ENCODE results near the gene EPM2A.
"Not testable (repeated sequence)": the region's sequence is repeated elsewhere in the genome, so short reads cannot be mapped to it uniquely, and the experiment has no call there.

The EPM2A gene

DNA sequence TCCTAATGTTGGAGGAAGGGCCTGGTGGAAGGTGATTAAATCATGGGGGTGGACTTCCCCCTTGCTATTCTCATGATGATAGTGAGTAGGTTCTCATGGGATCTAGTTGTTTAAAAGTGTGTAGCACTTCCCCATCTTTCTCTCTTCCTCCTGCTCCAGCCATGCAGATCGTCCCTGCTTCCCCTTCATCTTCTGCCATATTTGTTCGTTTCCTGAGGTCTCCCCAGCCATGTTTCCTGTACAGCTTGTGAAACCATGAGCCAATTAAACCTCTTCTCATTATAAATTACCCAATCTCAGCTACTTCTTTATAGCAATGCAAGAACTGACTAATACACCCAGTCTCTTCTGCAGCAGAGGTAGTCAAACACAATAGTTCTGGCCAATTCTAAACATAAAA lies 5.4 kb downstream of the EPM2A start:
- DNase-seq (ENCODE audit: low read depth in 3 of 3) = no peak

DNA sequence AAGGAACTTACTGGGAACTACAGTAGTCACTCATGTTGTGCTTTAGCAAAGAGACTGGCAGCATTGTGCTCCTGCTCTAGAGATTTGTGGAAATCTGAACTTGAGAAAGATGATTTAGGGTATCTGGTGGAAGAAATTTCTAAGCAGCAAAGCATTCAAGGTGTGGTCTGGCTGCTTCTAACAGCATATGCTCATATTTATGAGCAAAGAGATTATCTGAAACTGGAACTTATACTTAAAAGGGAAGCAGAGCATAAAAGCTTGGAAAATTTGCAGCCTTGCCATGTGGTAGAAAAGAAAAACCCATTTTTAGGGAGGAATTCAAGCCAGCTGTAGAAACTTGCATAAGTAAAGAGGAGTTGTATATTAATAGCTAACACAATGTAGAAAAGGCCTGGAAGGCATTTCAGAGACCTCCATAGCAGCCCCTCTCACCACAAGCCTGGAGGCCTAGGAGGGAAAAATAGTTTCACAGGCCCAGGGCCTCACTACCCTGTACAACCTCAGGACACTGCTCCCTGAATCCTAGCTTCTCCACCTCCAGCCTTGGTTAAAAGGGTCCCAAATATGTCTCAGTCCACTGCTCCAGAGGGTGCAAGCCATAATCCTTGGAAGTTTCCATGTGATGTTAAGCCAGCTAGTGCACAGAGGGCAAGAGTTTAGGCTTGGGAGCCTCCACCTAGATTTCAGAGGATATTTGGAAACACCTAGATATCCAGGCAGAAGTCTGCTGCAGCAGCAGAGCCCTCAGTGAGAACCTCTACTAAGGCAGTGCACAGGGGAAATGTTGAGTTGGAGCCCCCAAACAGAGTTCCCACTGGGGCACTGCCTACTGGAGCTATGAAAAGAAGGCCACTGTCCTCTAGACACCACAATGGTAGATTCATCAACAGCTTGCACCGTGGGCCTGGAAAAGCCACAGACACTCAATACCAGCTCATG lies 6.6 kb downstream of the EPM2A start:
- DNase-seq (ENCODE audit: low read depth in 3 of 3) = no peak

DNA sequence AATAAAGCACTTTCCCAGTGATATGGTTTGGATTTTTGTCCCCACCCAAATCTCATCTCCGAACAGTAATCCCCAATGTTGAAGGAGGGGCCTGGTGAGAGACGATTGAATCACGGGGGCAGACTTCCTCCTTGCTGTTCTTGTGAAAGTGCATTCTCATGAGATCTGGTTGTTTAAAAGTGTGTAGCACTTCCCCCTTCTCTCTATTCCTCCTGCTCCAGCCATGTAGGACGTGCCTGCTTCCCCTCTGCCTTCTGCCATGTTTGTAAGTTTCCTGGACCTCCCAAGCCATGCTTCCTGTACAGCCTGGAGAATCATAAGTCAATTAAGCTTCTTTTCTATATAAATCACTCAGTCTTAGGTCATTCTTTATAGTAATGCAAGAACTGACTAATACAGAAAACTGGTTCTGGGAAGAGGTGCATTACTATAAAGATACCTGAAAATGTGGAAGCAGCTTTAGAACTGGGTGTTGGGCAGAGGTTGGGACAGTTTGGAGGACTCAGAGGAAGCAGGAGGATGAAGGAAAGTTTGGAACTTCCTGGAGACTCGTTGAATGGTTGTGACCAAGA lies 7.4 kb downstream of the EPM2A start:
- no peak for DNase-seq (ENCODE audit: low read depth in 3 of 3)

DNA sequence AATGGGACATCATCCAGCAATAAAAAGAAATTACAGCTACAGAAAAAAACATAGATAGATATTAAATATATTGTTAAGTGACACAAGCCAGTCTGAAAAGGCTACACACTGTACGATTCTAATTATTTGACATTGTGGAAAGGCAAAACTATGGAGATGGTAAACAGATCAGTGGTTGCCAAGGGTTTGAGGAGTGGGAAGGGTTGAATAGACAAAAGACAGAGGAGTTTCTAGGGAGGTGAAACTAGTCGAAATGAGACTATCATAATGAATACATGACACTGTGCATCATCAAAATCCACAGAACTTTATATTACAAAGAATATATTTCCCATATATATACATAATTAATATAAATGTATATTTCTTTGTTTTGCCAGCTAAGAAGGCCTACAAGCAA lies 9.8 kb downstream of the EPM2A start:
- no peak for DNase-seq (ENCODE audit: low read depth in 3 of 3)

DNA sequence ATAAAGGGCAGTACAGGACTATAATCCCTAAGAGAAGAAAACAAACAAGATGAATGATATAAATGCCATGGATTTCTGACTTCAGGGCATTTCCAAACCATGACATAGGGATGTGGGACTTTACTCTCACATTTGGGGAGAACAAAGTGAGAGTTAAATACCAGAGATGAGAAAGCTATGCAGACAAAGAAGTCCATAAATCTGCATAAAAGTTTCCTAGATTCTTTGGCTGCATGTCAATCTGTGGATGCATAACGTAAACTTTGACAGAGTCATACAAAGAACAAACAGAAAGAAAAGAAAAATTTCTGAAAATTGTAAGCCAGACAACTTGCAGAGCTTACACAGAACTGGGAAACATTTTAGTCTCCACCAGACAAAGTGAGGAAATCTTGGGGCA lies 11.7 kb downstream of the EPM2A start:
- DNase-seq (ENCODE audit: low read depth in 3 of 3) = no peak

DNA sequence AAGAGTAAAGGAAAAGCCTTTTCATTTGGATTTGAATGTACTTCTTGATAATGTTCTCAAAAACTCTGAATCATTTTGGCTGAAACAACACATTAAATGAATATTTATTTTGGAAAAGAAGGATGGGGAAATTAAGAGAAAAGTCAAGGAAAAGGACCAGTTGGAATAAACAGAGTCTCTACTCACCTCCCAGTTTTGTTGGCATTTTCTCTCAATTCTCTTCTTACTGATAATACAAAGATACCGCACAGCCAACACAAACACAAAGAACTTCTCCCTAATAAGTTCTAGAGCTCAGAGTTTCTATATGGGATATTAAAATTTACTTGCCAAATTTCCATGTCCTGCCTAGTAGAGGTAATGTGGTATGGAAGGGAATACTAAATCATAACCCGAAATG lies 13.1 kb downstream of the EPM2A start:
- no peak for DNase-seq (ENCODE audit: low read depth in 3 of 3)

DNA sequence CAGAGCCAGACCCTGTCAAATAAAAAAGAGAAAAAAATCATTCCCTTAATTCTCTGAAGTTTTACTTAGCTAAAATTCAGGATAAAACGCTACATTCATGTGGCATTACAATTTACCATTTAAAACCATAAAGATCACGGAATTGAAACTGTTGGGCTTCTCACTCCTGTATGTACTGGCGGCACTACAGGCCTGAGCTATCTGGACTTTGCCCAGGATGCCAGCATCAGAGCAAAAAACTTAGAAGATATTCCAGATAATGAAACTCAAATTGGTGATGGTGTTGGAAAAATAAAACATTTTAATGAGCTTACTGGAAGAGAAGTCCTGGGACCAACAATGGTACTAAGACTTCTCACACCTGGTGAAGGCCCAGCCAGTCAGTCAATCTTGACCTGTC lies 14.2 kb downstream of the EPM2A start:
- DNase-seq (ENCODE audit: low read depth in 3 of 3) = no peak

DNA sequence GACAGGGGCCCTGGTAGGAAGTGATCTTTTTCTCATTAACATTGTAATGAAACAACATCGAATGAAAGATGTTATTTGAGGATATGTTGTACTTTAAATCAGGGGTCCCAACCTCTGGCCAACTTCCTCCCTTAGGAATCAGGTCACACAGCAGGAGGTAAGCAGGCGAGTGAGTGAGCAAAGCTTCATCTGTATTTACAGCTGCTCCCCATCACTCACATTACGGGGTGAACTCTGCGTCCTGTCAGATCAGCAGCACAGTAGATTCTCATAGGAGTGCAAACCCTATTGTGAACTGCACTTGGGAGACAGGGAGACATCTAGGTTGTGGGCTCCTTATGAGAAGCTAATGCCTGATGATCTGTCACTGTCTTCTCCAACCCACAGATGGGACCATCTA lies 19.9 kb downstream of the EPM2A start:
- DNase-seq (ENCODE audit: low read depth in 3 of 3) = no peak

DNA sequence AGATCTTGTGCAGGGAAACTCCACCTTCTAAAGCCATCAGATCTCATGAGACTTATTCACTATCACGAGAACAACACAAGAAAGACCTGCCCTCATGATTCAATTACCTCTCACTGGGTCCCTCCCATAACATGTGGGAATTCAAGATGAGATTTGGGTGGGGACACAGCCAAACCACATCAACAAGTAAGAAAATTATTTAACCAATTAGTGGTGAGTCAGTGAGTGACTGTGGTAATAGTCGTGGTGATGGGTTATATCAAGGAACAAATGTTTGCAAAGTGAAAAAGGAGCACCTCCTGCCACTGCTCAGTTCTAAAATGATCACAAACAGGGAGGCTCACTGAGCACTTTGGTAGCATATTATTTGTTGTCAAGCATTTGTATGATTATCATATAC lies 20.6 kb downstream of the EPM2A start:
- DNase-seq (ENCODE audit: low read depth in 3 of 3) = no peak

DNA sequence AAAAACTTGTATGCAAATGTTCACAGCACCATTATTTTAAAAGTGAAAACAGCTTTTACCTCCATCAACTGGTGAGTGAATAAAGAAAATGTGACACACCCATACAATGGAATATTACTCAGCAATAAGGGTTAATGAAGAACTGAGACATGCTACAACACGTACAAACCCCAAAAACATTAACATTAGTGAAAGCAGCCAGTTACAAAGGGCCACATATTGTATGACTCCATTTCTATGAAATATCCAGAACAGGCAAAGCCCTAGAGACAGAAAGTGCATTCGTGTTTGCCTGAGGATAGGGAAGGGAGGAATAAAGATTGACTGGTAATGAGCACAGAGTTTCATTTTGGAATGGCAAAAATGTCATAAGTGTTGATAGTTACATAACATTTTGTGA lies 21.5 kb downstream of the EPM2A start:
- DNase-seq (ENCODE audit: low read depth in 3 of 3) = no peak

DNA sequence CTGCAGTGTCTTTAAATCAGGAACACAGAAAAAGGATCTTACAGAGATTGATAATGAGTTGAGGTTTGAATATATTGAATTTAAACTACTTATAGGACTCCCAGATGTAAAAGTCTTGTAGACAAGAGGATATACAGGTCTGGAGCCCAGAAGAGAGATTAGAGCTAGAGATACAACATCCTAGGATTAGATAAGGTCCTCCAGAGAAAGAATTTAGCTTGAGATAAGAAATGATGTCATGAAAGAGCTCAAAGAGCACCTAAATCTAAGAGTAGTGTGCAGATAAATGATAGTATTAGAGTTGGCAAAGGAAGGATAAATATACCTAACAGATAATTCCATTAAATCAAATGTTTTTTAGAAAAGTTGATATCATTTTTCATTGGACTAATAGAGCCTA lies 23.9 kb downstream of the EPM2A start:
- no peak for DNase-seq (ENCODE audit: low read depth in 3 of 3)

DNA sequence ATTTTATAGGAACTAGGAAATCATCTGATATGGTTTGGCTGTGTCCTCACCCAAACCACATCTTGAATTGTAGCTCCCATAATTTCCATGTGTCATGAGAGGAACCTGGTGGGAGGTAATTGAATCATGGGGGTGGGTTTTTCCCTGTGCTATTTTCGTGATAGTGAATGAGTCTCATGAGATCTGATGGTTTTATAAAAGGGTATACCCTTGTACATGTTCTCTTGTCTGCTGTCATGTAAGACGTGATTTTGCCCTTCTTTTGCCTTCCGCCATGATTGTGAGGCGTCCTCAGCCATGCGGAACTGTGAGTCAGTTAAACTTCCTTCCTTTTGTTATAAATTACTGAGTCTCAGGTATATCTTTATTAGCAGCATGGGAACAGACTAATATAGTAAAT lies 27.9 kb downstream of the EPM2A start:
- DNase-seq (ENCODE audit: low read depth in 3 of 3) = no peak

DNA sequence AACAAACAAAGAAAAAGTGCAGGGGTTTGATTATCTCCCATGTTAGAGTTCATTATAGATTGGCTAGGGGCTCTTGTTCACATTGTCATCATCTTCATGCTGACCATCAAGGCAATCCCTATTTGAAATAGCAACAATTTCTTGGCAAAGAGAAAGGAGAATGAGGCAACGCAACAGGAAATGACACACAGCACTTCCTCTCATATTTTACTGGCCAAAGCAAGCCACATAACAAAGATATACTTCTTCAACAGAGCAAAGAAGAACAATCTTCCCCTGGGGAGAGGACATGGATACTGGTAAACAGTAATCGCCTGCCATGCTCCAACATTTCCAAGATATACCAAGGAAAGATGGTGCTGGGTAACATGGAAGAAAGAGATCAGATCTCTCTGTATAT lies 29.8 kb downstream of the EPM2A start:
- DNase-seq (ENCODE audit: low read depth in 3 of 3) = no peak

DNA sequence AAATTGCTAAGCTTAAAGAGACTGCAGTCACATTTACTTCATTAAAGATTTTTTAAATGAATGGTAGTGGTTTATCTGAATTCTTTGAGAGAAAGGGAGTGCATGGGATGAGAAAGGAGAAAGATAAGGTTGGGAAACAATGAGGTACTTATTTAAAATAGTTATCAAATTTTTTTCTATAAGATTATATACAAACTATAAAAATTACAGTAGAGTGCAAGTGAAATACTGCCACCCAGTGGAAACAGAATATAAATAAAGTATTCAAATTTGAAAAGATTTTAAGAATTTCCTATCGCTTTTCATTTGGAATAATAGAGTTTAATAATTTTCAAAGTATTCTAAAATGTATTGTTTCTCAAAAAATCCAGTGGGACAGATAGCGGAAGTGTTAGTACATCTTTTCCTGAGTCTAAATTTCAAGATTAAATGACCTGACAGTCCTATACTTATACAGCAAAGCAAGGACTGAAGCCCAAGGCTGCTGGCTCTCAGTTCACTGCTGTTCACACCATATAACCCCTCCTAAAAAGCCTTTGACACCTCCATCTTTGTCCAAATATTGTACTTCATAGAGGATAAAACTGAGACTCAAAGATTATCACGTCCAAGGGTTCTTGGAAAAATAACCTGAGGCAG lies 31.1 kb downstream of the EPM2A start:
- DNase-seq (ENCODE audit: low read depth in 3 of 3) = no peak

DNA sequence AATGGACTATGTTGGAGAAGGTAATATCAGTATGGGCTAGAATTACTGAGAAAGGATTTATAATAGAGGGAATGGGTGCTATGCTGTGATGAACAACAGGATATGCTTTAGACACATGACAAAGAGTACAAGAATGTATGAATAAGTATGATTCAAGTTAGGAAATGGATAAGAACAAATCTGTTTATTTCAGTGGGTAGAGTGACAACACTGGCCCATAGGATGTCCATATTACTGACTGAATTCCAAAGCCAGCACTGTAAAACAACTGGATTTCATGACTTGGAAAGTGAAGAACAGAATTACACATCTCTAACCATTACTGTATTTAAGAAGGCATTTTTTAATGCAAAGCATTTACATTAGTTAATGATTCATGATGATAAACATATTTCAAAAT lies 35.9 kb downstream of the EPM2A start:
- DNase-seq (ENCODE audit: low read depth in 3 of 3) = no peak

DNA sequence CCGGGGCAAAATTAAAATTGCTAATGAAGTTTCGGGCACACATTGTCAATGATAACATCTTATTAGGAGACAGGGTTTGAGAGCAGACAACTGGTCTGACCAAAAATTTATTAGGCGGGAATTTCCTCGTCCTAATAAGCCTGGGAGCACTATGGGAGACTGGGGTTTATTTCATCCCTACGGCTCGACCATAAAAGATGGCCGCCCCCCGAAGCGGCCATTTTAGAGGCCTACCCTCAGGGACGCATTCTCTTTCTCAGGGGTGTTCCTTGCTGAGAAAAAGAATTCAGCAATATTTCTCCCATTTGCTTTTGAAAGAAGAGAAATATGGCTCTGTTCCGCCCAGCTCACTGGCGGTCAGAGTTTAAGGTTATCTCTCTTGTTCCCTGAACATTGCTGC lies 37.9 kb downstream of the EPM2A start:
- not testable (repeated sequence) for DNase-seq (ENCODE audit: low read depth in 3 of 3)

DNA sequence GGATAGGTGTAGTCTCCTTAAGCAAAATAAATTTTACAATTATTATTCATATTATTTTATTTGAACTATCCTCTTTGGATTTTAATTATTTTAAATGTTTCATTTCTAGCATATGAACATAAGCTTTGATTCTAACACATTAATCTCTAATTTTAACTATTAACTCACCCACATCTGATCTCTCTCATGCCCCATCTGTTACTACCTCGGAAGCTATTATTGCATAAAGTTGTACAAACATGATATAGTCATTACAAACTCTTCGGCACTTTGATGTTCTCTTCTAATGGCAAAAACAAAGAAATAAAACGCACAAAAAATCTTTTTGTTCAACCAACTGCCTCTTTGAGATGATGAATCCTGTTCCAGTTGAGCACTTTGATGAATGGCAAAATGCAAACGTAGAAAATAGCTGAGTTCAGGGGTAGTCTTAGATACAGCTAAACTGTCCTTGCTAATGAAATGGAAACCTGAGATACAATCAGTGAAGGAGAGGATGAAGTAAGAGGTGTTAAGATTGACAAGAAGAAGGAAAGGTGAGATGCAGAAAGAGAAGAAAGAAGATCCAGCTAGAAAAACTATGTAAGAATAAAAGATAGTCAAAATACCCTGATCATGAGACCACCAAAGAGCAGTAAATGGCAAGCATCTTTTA lies 41.1 kb downstream of the EPM2A start:
- no peak for DNase-seq (ENCODE audit: low read depth in 3 of 3)

DNA sequence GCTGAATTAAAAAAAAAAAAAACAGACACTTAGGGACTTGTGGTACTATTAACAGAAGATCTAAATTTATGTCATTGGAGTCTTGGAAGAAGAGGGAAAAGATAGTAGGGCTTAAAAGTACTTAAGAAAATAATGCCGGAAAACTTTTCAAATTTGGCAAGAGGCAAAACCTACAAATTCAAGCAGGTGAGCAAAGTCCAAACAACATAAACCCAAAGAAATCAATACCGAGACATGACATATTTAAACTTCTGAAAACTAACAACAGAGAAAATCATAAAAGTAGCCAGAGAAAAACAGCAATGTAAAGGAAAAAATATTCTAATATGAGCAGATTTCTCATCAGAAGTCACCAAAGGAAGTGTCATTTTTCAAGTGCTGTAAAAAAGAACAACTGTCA lies 44.4 kb downstream of the EPM2A start:
- no peak for DNase-seq (ENCODE audit: low read depth in 3 of 3)

DNA sequence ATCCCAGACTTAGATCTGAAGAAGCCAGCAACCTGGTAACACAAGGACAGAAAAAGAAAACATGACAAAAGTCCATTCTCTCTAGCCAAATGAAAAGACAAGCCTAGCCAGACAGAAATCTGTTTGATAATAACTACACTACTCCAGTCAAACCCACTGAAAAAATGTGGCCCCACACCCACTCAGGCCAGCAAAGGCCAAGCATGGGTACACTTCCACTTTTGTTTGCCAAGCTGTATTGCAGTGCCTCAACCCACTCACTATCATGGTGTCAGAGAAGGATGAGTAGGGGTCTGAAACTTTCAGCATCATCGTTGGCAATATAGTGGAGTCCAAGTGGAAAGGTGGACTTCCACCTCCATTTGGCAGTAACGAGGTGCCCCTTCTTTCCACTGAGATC lies 45.8 kb downstream of the EPM2A start:
- DNase-seq (ENCODE audit: low read depth in 3 of 3) = no peak

DNA sequence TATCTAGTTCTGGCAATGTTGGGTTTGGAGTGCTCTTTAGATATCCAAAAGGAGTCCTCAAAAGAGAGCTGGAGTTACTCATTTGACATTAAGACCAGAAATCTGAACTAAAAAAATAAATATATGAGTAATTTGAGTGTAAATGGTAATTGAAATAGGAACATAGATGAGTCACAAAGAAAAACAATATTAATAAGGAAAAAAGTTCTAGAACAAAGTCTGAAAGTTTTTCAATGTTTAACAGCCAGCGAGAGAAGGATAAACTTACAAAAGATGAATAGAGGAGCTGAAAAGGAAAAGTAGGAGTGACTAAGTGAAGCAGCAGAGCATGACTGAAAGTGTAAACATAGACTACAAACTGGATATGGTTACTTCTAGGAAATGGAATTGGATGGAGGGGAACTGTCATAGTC lies 46.8 kb downstream of the EPM2A start:
- no peak for DNase-seq (ENCODE audit: low read depth in 3 of 3)

DNA sequence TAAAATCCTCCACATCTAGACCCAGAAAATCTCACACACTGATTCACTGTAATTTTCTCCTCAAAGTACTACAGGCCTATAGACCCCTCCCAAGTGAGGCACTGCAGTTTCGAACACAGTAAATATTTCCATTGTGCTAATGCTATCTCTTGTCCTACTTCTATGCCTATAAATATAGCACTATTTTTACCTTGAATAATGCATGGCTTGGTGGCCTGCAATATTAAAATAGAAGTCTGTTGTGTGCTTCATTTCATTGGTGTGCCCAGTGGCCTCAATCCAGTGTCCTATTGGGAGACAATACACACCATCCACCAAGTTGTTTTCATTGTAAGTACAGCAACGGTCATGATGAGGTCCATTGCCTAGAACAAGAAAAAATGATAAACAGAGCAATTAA lies 49.4 kb downstream of the EPM2A start:
- no peak for DNase-seq (ENCODE audit: low read depth in 3 of 3)

DNA sequence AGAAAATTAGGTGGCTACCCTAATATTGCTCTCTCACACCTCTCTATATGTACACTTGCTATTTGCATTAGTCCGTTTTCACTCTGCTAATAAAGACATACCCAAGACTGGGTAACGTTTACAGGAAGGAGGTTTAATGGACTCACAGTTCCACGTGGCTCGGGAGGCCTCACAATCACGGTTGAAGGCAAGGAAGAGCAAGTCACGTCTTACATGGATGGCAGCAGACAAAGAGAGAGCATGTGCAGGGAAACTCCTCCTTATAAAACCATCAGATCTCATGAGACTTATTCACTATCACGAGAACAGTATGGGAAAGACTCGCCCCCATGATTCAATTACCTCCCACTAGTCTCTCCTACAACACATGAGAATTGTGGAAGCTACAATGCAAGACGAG lies 53.4 kb downstream of the EPM2A start:
- no peak for DNase-seq (ENCODE audit: low read depth in 3 of 3)

DNA sequence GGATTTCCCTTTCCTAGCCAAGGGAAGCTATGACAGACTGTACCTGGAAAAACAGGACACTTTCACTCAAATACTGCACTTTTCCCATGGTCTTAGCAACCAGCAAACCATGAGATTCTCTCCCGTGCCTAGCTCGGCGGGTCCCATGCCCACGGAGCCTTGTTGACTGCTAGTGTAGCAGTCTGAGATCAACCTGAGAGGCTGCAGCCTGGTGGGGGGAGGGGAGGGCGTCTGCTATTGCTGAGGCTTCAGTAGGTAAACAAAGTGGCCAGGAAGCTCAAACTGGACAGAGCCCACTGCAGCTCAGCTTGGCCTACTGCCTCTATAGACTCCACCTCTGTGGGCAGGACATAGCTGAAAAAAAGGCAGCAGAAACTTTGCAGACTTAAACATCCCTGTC lies 61.8 kb downstream of the EPM2A start:
- DNase-seq (ENCODE audit: low read depth in 3 of 3) = no peak

Measured in stimulated activated CD4-positive, alpha-beta T cell treated with anti-CD3 and anti-CD28 coated beads, TNF-alpha, amount 100 ng/mL, for 48 hours (primary cell).